AG08395 (cell line): ENCODE measurements around the gene DMC1.
"Not testable (repeated sequence)": the region's sequence is repeated elsewhere in the genome, so short reads cannot be mapped to it uniquely, and the experiment has no call there.

Source experiments
- DNase-seq: peaks from one replicate; pipeline ENCODE4 v3.0.0; 2012; ENCODE audit warnings: mixed read lengths, low spot score

Gene DMC1

GRCh38 chr22:38569972-38570778 lies at the start of gene DMC1:
TSS of gene DMC1 (minus strand) at chr22:38570183. CDS start at chr22:38568256, 1,927 bp downstream.
- DNase-seq, result peak; percentile 97

DNA sequence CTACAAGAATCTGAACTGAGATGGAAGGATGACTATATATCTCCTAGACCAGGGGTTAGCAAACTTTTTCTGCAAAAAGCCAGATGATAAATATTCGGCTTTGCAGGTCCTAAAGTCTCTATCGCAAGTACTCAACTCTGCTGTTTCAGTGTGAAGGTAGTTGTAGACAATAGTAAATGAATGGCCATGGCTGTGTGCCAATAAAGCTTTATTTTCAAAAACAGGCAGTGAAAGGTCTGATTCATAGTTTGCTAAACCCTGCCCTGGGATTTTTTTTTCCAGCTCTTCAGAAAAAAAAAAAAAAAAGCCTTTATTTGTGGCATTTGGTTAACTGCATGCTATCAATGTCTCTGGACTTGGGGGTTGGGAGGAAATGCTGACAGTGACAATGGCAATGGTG lies 48.7 kb upstream of the DMC1 start:
- no peak for DNase-seq

GRCh38 chr22:38618258-38618657 lies 48.3 kb upstream of the DMC1 start:
- DNase-seq, result no peak

DNA sequence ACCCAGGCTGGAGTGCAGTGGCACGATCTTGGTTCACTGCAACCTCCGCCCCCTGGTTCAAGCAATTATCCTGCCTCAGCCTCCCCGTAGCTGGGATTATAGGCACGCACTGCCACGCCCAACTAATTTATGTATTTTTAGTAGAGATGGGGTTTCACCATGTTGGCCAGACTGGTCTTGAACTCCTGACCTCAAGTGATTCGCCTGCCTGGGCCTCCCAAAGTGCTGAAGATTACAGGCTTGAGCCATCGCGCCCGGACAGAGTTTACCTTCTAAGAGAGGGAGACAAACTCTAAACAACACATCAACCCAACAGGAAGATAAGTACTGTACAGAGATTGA lies 45.1 kb upstream of the DMC1 start:
- not testable (repeated sequence) for DNase-seq

GRCh38 chr22:38614332-38615063 lies 44.5 kb upstream of the DMC1 start:
- no peak for DNase-seq

GRCh38 chr22:38613588-38613987 lies 43.6 kb upstream of the DMC1 start:
- DNase-seq, result no peak

DNA sequence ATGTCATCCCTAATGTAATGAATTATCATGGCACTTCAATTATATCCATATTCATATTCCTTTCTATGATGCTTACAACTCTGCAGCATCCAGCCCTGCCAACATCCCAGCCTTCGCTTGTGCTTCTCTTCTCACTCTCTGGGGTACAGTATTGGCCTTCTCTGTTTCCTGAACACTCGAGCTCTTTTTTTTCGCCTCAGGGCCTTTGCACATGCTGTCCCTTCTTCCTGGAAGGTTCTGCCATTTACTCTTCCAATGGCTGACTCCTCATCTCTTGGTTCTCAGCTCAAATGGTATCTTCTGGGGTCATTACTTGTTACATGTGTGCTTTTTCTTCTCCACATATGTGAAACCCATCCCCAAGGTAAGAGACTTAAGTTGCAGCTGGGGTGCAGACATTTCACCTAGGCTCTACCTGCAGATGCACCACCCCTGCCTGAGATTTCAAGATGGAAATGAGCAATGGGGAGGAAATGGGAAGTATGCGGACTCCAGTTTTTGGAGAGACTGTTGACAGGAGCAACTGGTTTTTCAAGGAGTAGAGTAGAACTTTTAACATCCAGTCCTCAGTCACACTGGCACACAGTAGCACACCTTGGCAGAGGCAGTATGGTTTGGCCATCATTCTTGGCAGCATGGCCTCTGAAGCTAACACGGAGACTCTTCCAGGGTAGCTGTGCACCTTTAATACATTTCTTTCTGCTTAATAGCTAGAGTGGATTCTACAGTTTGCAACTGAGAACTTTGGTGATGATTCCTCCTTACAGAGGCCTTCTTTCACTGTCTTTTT lies 42.4 kb upstream of the DMC1 start:
- DNase-seq, result no peak

DNA sequence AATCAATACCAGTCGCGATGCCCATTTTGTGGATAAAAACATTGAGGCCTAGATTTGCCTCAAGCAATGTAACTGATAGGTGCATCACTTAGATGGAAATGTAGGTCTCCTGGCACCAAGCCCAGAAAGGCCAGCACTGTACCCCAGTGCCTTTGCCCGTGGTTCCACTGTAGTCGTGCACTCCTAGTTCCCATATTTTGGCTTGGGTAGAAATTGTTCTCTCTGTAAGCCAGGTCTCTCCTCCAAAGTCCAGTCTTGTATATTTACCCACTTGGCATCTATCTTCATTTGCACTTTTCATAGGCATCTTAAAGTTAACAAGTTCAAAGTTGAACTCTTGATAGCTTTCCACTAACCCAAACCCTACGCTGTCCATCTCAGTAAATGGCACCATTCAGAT lies 41.6 kb upstream of the DMC1 start:
- DNase-seq, result no peak

DNA sequence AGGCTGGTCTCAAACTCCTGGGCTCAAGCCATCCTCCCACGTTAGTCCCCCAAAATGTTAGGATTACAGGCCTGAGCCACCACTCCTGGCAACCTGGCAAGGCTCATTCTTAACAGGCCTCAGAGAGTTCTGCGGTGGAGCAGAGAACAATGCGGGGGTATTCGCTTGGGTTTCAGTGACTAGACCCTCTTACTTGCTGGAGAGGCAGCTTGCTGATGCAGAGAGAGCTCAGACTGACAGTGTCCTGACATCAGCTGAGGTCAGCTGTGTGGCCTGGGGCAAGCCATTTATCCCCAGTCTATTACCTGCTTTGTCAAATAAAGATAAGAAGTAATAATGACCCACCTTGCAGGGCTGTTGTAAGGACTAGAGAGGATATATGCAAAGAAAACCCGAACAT lies 40.3 kb upstream of the DMC1 start:
- no peak for DNase-seq

DNA sequence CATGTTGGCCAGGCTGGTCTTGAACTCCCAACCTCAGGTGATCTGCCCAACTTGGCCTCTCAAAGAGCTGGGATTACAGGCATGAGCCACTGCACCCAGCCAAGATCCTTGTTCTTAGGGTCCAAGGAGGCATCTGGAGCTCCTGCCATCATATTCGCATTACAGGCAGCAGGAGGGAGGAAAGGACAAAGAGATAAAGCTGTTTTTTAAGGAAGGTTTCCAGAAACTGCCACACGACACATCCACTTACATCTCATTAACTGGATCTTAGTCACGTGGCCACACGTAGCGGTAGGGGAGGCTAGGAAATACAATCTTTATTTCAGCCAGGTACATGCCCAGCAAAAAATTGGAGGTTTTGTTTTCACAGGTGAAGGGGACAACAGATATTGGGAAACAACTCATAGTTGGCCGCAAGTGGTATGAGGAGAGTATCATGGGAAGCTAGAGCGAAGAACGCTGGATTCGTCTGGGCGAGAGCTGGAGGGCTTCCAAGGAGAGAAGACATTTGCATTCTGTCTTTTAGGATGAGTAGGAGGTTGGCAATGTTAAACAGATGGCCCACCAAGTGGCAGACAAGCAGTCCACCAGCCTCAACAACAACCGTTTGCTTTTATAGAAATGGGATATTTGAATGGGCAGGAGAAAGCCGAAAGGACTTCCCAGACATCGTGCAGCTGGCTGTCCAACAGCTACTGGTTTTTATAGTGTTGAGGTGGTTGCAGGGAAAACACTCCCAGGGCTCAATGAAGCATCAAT lies 39.2 kb upstream of the DMC1 start:
- DNase-seq, result no peak

GRCh38 chr22:38607680-38608079 lies 37.7 kb upstream of the DMC1 start:
- no peak for DNase-seq

DNA sequence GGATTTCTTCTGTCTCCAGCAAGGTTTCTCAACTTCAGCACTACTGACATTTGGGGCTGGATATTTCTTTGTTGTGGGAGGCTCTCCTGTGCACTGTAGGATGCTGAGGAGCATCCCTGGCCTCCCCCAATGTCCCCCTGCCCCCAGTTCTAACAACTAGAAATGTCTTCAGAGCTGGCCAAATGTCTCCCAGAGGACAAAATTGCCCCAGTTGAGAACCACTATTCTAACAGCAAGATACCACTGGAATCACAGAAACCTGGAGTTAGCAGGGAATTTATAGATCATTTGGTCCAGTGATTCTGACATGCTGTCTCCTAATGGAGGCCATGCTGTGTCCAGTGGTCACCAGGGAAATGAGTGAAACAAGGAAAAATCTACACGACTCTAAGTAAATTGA lies 32.2 kb upstream of the DMC1 start:
- no peak for DNase-seq

- DNase-seq, result no peak
Observed at GRCh38 chr22:38601221-38601764, 31.3 kb upstream of the DMC1 start.

GRCh38 chr22:38599466-38599865 lies 29.5 kb upstream of the DMC1 start:
- no peak for DNase-seq

- not testable (repeated sequence) for DNase-seq
Observed at GRCh38 chr22:38582923-38583322, 12.9 kb upstream of the DMC1 start.

GRCh38 chr22:38578505-38578904 lies 8.5 kb upstream of the DMC1 start:
- DNase-seq, result no peak

DNA sequence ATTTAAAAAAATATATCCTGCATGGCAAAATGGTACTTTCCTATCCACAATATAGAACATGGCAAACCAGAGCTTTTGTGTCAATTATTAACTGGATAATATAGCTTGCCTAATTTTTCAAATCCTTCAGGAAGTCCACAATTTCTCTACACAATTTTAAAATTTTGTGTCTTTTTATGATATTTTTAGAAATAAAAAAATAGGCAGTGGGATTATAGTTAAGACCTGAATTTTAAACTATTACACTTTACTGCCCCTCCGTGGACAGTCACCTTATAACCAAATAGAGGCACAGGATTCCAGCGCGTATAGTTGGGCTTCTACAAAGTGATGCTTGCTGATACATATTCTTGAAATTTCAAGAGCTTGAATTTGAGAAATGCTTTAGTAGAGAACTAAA lies 2.1 kb upstream of the DMC1 start:
- DNase-seq, result peak; percentile 60

- peak; percentile 32 for DNase-seq
Observed at GRCh38 chr22:38570779-38571364, 889 bp upstream of the DMC1 start.

DNA sequence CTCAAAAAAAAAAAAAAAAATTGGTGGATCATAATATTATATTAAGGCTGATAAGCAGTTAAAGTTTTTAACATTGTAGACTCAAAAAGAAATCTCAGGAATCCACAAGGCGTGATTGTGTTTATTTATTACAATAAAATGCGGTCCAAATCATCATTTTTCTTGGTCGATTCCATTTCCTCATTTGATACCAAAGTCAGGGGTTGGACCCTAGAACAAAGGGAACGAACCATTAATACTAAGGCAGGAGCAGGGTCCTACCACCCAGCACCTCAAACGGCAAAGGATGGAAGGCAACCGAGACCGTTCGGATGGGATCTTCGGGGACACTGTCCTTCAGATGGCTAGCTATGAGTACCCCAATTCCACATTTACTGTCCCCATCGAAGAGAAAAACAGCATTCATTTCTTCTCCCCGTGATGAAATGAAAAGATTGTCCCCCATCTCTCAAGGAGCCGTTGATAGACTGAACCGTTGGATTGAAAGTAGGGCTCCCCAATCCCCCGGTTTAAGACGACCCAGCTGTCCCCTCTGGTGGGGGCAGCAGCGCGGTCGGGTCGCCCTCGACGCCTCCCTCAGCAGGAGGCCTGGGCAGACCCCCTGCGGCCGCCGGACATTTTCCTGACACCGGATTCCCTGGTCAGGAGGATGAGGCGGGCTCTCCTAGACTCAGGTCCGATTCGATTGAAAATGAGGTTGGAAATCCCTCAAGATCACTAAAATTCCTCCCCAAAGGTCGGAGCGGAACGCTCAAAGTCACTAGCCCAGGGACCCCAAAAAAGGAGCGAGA lies 607 bp downstream of the DMC1 start:
- DNase-seq, result no peak

GRCh38 chr22:38567531-38568285 lies 2.3 kb downstream of the DMC1 start:
- no peak for DNase-seq
